LNCAP (cell line): ENCODE measurements around the gene BCL2.

Source experiments
- CTCF ChIP-seq: fragments of 450-650 bp; IDR thresholded peaks from 2 replicates; pipeline ENCODE4 v1.5.1; 2017; ENCODE audit warnings: mild to moderate bottlenecking

The BCL2 gene

GRCh38 chr18:63316612-63317555 lies 2.7 kb downstream of the BCL2 start:
- no peak for TF ChIP-seq CTCF

- no peak for TF ChIP-seq CTCF
Observed at GRCh38 chr18:63315876-63316275, 3.7 kb downstream of the BCL2 start.

GRCh38 chr18:63315131-63315662 lies 4.4 kb downstream of the BCL2 start:
- TF ChIP-seq CTCF, result no peak

- TF ChIP-seq CTCF, result no peak
Observed at GRCh38 chr18:63314062-63314790, 5.3 kb downstream of the BCL2 start.

- TF ChIP-seq CTCF, result no peak
Observed at GRCh38 chr18:63313396-63313917, 6.1 kb downstream of the BCL2 start.

- no peak for TF ChIP-seq CTCF
Observed at GRCh38 chr18:63312737-63313395, 6.7 kb downstream of the BCL2 start.

GRCh38 chr18:63312019-63312409 lies 7.6 kb downstream of the BCL2 start:
- TF ChIP-seq CTCF, result no peak
